K562 (cell line): ENCODE data around the gene RHBDF2. TPM values are rescaled to one million over a fixed set of nuclear protein-coding genes. Genes with fewer than 3 reads are reported as not detected.

Experiments
- ATAC-seq: fragments of 200-7000 bp; cut with Tn5 transposase; 3 replicates; pipeline ENCODE4 v1.9.1; 2020; ENCODE audit warnings: moderate library complexity
- BruUV-seq: library from RNA; stranded (reverse); fragments of 400-500 nt; replicated peaks from 2 replicates; lab custom pipeline; 2021; lab: Mats Ljungman, UMichigan
- CTCF ChIA-PET: fragments of 300-600 bp; formaldehyde crosslinking; extraction: SDS; loops from one replicate; lab custom pipeline; 2021; ENCODE audit warnings: low intra/inter-chr PET ratio; lab: Yijun Ruan, JAX
- POLR2A ChIA-PET: fragments of 300-600, 350-650 bp; sonication (Branson Sonifier 250); formaldehyde crosslinking; extraction: SDS; loops from one replicate; lab custom pipeline; 2021; ENCODE audit warnings: antibody characterized with exemption, inconsistent platforms; lab: Yijun Ruan, JAX
- DNase-seq, 4 experiments: peaks; one replicate each; pipeline versions ENCODE4 v3.0.0 to v3.0.0-alpha.2; 2011 to 2018; ENCODE audit warnings: low spot score in 3 of 4, mixed read lengths in 3 of 4; ENCODE audit errors: extremely low read depth in 1 of 4
- FAIRE-seq: peaks from 2 replicates; lab custom pipeline; 2011; peaks lifted over from hg19 to GRCh38; lab: Jason Lieb, UNC
- H2AFZ ChIP-seq: 2 replicates; pipeline ENCODE4 v1.6.0; 2011; ENCODE audit warnings: low read depth, low read length, control low read depth, inconsistent platforms
- H3K27ac ChIP-seq: fragments of 200-600 bp; 3 replicates; pipeline ENCODE4 v1.8.0; 2011; ENCODE audit warnings: low read depth, mild to moderate bottlenecking, control low read depth, inconsistent platforms, low read length, moderate library complexity, mixed read lengths; ENCODE audit errors: extremely low read depth
- H3K27me3 ChIP-seq, 2 experiments: fragments of 300-600 bp in 1 of 2; 2 replicates in 1 of 2; 3 replicates in 1 of 2; pipeline versions ENCODE4 v1.6.0 to v1.8.0; 2011; ENCODE audit warnings: inconsistent platforms in 2 of 2, low read length in 2 of 2, mild to moderate bottlenecking in 1 of 2, mixed read lengths in 1 of 2, moderate library complexity in 1 of 2; ENCODE audit not compliant: control insufficient read depth in 2 of 2, insufficient read depth in 2 of 2
- H3K36me3 ChIP-seq: fragments of 300-600 bp; 3 replicates; pipeline ENCODE4 v1.8.0; 2011; ENCODE audit warnings: mild to moderate bottlenecking, low read length, inconsistent platforms; ENCODE audit not compliant: control insufficient read depth, insufficient read depth
- H3K4me1 ChIP-seq, 2 experiments: fragments of 200-600 bp in 1 of 2; replicated peaks in 1 of 2; 2 replicates in 1 of 2; 3 replicates in 1 of 2; pipeline versions ENCODE4 v1.5.1 to v1.8.0; 2011; ENCODE audit warnings: inconsistent platforms in 2 of 2, low read length in 2 of 2, mild to moderate bottlenecking in 1 of 2, mixed read lengths in 1 of 2, moderate library complexity in 1 of 2; ENCODE audit not compliant: control insufficient read depth in 2 of 2, insufficient read depth in 2 of 2
- H3K4me2 ChIP-seq: 2 replicates; pipeline ENCODE4 v1.6.1; 2011; ENCODE audit warnings: low read length, control low read depth, inconsistent platforms, mixed read lengths; ENCODE audit not compliant: insufficient read depth
- H3K4me3 ChIP-seq: fragments of 200-600 bp; sonication (generic), shearing (Covaris generic); 2 replicates; pipeline ENCODE4 v1.5.1; 2016; ENCODE audit warnings: control low read depth, inconsistent platforms
- H3K79me2 ChIP-seq: fragments of 200-600 bp; 3 replicates; pipeline ENCODE4 v1.8.0; 2011; ENCODE audit warnings: low read length, inconsistent platforms; ENCODE audit not compliant: control insufficient read depth, insufficient read depth
- H3K9ac ChIP-seq, 2 experiments: 2 replicates each; pipeline versions ENCODE4 v1.6.0 to v1.6.1; 2011; ENCODE audit warnings: low read depth in 2 of 2, low read length in 2 of 2, control low read depth in 1 of 2, inconsistent platforms in 1 of 2, mild to moderate bottlenecking in 1 of 2, mixed read lengths in 1 of 2; ENCODE audit not compliant: insufficient read depth in 1 of 2
- H3K9me1 ChIP-seq: one replicate; pipeline ENCODE4 v1.6.0; 2011; ENCODE audit warnings: inconsistent platforms, mild to moderate bottlenecking, low read length, moderate library complexity; ENCODE audit not compliant: control insufficient read depth, insufficient read depth
- H3K9me3 ChIP-seq: replicated peaks from 2 replicates; pipeline ENCODE4 v1.5.1; 2011; ENCODE audit warnings: low read depth, low read length, inconsistent platforms; ENCODE audit not compliant: control insufficient read depth, insufficient read depth
- H4K20me1 ChIP-seq: replicated peaks from 2 replicates; pipeline ENCODE4 v1.6.1; 2011; ENCODE audit warnings: low read length, inconsistent platforms, mixed read lengths; ENCODE audit not compliant: control insufficient read depth, insufficient read depth
- KLF10 ChIP-seq: fragments of 250-450 bp; sonication (Bioruptor Pico); IDR thresholded peaks from 2 replicates; pipeline ENCODE4 v1.6.1; 2021; ENCODE audit warnings: matching md5 sums
- XRCC5 ChIP-seq: fragments of 200-400 bp; formaldehyde crosslinking; IDR thresholded peaks from 2 replicates; pipeline ENCODE4 v1.6.1; 2017; ENCODE audit warnings: low read depth, mild to moderate bottlenecking, low read length
- ZNF124 ChIP-seq: sonication (generic); formaldehyde crosslinking; IDR thresholded peaks from 2 replicates; pipeline ENCODE4 v1.8.1; 2022; ENCODE audit warnings: missing genetic modification reagents
- ZNF217 ChIP-seq: sonication (generic); formaldehyde crosslinking; IDR thresholded peaks from 2 replicates; pipeline ENCODE4 v1.8.0; 2022; ENCODE audit warnings: mild to moderate bottlenecking, missing genetic modification reagents
- ZNF263 ChIP-seq: sonication (generic); formaldehyde crosslinking; IDR thresholded peaks from 2 replicates; pipeline ENCODE4 v1.8.0; 2022; ENCODE audit warnings: mild to moderate bottlenecking, missing genetic modification reagents, borderline replicate concordance
- ZNF57 ChIP-seq: fragments of 450-650 bp; formaldehyde crosslinking; IDR thresholded peaks from 2 replicates; pipeline ENCODE4 v1.4.0; 2020; ENCODE audit warnings: mild to moderate bottlenecking, moderate library complexity
- WGBS: fragments of 100-300 bp; shearing (Covaris generic); methylation state at CpG from one replicate; pipeline ENCODE4 v1.1.6; 2016; ENCODE audit warnings: low coverage, mixed read lengths; ENCODE audit not compliant: insufficient coverage; ENCODE audit errors: missing lambda C conversion rate; 5-methylcytosine and 5-hydroxymethylcytosine counted together
- in situ Hi-C: fragments of 300-500 bp; cut with MboI; formaldehyde crosslinking; loops from 4 replicates; pipeline ENCODE4 v1.15.0; 2018; ENCODE audit warnings: inconsistent platforms, mixed read lengths
- intact Hi-C: fragments of 100-400 bp; cut with micrococcal nuclease; formaldehyde crosslinking; loops from 2 replicates; pipeline ENCODE4 v1.14.2; 2022
- polyA plus RNA-seq, 8 experiments: library from polyadenylated mRNA; depleted of rRNA in 4 of 8; stranded (reverse) in 5 of 8; unstranded in 3 of 8; fragments of >200 nt; fragmentation: Nextera tagmentation in 2 of 8; fragmentation: Illumina TruSeq in 1 of 8; extraction: Ambion mirVana in 2 of 8; extraction: Trizol in 1 of 8; gene quantifications; 2 replicates each; pipeline versions ENCODE4 v1.2.1 to v1.2.3, GENCODE V29; 2011 to 2014; ENCODE audit warnings: inconsistent platforms in 1 of 8, missing spikeins in 1 of 8
- total RNA-seq, 7 experiments: library from RNA; depleted of rRNA in 6 of 7; stranded (reverse); fragments of >200 nt in 6 of 7; fragmentation: Illumina TruSeq in 2 of 7; extraction: Trizol in 2 of 7; gene quantifications; 2 replicates each; pipeline versions ENCODE4 v1.2.1 to v1.2.3, GENCODE V29; 2011 to 2021; ENCODE audit warnings: low replicate concordance in 1 of 7
- TF ChIP-seq, protein P1 (sequence below): fragments of 250-450 bp; sonication (Bioruptor Pico); IDR thresholded peaks from 2 replicates; pipeline ENCODE4 v1.4.0; 2020; ENCODE audit warnings: mild to moderate bottlenecking, moderate library complexity
- TF ChIP-seq, protein P2 (sequence below): IDR thresholded peaks from 2 replicates; pipeline ENCODE4 v1.6.1; 2016; ENCODE audit warnings: missing genetic modification characterization, missing compliant biosample characterization

RHBDF2 gene
- total and polyA plus RNA-seq, 9 of the 15 experiments (the other 6 are each of a cell fraction or from before 2014, with no cell fraction given), result 0.04 to 2.8 (median 1.1) TPM

DNA sequence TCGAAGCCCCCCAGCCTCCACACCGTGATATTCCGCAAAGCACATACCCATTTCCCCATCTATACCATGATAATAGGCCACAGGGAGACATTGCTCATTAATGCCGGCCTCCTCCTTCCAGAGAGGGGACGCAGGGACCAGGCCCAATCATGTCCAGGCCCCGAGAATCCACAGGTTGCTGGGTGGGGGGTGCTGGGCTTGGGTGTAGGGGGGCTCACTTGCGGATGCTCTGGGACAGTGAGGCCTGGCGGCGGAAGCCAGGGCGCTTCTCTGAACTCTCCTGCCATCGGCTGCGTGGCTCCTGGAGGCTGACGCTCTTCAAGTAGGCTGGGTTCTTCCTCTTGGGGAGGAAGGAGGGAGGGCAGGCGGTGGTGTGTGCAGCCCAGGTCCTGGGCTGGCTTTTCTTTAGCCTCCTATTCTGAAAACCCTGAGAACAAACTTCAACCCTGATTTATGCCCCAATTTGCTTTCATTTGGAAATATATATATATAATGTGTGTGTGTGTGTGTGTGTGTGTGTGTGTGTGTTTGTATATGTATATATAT lies 21.6 kb downstream of the RHBDF2 start:
- H3K9me3 ChIP-seq, result no peaks in the 10 kb centered on the region
- no peaks in the 10 kb centered on the region for H3K79me2 ChIP-seq
- ChIA-PET CTCF (no interaction called here), POLR2A (interaction anchor here (1.1 to 2.1 kb wide), 2 partner anchors 10 to 13 kb away, joined by 3 to 6 read pairs; no protein-coding TSS in a partner anchor)
- peaks cover 3 to 28% of the 10 kb centered on the region in 2 experiments; a peak in 2 of 5 replicates for H3K4me1 ChIP-seq
- WGBS, result 53% methylated on average over 8 of the region's 14 CpGs
- peak overlapping the region in 1 of 2 experiments; percentile 17; a peak in 1 of 4 replicates for H3K9ac ChIP-seq
- ATAC-seq (no peak), FAIRE-seq (no peak)
- BruUV-seq, result no TSS peak
- H3K36me3 ChIP-seq, result no peaks in the 10 kb centered on the region
- peaks cover 0 to 25% of the 10 kb centered on the region in 2 experiments; a peak in 3 of 5 replicates for H3K27me3 ChIP-seq
- intact Hi-C loops, result no loop called here
- no peak overlapping the region for H3K4me3 ChIP-seq
- H2AFZ ChIP-seq, result no peak overlapping the region
- H3K9me1 ChIP-seq, result no peaks in the 10 kb centered on the region
- 0 out of 2 replicates have a peak, but pooled peaks have one; percentile 24 for TF ChIP-seq ZNF263 (CRISPR knock-in tag)
- TF ChIP-seq ZNF217 (CRISPR knock-in tag), result no peak
- TF ChIP-seq ZNF124, result no peak
- no peak for TF ChIP-seq XRCC5
- no peak for TF ChIP-seq KLF10 (CRISPR knock-in tag)
- TF ChIP-seq ZNF57, result no peak
- TF ChIP-seq, protein P1, sequence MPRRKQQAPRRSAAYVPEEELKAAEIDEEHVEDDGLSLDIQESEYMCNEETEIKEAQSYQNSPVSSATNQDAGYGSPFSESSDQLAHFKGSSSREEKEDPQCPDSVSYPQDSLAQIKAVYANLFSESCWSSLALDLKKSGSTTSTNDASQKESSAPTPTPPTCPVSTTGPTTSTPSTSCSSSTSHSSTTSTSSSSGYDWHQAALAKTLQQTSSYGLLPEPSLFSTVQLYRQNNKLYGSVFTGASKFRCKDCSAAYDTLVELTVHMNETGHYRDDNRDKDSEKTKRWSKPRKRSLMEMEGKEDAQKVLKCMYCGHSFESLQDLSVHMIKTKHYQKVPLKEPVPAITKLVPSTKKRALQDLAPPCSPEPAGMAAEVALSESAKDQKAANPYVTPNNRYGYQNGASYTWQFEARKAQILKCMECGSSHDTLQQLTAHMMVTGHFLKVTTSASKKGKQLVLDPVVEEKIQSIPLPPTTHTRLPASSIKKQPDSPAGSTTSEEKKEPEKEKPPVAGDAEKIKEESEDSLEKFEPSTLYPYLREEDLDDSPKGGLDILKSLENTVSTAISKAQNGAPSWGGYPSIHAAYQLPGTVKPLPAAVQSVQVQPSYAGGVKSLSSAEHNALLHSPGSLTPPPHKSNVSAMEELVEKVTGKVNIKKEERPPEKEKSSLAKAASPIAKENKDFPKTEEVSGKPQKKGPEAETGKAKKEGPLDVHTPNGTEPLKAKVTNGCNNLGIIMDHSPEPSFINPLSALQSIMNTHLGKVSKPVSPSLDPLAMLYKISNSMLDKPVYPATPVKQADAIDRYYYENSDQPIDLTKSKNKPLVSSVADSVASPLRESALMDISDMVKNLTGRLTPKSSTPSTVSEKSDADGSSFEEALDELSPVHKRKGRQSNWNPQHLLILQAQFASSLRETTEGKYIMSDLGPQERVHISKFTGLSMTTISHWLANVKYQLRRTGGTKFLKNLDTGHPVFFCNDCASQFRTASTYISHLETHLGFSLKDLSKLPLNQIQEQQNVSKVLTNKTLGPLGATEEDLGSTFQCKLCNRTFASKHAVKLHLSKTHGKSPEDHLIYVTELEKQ (CRISPR knock-in tag), result no peak
- TF ChIP-seq, protein P2, sequence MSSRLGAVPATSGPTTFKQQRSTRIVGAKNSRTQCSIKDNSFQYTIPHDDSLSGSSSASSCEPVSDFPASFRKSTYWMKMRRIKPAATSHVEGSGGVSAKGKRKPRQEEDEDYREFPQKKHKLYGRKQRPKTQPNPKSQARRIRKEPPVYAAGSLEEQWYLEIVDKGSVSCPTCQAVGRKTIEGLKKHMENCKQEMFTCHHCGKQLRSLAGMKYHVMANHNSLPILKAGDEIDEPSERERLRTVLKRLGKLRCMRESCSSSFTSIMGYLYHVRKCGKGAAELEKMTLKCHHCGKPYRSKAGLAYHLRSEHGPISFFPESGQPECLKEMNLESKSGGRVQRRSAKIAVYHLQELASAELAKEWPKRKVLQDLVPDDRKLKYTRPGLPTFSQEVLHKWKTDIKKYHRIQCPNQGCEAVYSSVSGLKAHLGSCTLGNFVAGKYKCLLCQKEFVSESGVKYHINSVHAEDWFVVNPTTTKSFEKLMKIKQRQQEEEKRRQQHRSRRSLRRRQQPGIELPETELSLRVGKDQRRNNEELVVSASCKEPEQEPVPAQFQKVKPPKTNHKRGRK, result no peak
- TF ChIP-seq, all 486 proteins: peak for 1
- no peak for DNase-seq
- Histone ChIP-seq H4K20me1 (no peaks in the 10 kb centered on the region), H3K27ac (no peak overlapping the region), H3K4me2 (no peak overlapping the region)
- in situ Hi-C loops, result no loop called here
